DMS53 treated with DMSO at 0.1 percent for 48 hours (cell line): ENCODE measurements around the gene UQCRQ.

ENCODE experiments used
- DNase-seq: peaks from one replicate; lab custom pipeline; 2025; ENCODE audit not compliant: unreplicated experiment; lab: John Stamatoyannopoulos, UW

UQCRQ gene

GRCh38 chr5:132867046-132867451, 607 bp downstream of the UQCRQ start:
- DNase-seq = no peak

- DNase-seq = no peak
These were observed 2.3 kb downstream of the UQCRQ start for GRCh38 chr5:132868754-132869153.

GRCh38 chr5:132870801-132871200, 4.4 kb downstream of the UQCRQ start:
- DNase-seq = no peak

GRCh38 chr5:132871459-132872284, 5.2 kb downstream of the UQCRQ start:
- no peak for DNase-seq

GRCh38 chr5:132872788-132873118, 6.3 kb downstream of the UQCRQ start:
- no peak for DNase-seq

- no peak for DNase-seq
These were observed 6.9 kb downstream of the UQCRQ start, which contains the start of gene LEAP2 for GRCh38 chr5:132873119-132873929. Gene LEAP2 (plus strand): TSS chr5:132873668. CDS start chr5:132873695, 27 bp downstream.

- DNase-seq = no peak
These were observed 7.5 kb downstream of the UQCRQ start for GRCh38 chr5:132873930-132874271.

GRCh38 chr5:132876020-132876759, 9.7 kb downstream of the UQCRQ start:
- DNase-seq = no peak

- no peak for DNase-seq
These were observed 11.0 kb downstream of the UQCRQ start for GRCh38 chr5:132877466-132877865.

- DNase-seq = no peak
These were observed 11.5 kb downstream of the UQCRQ start for GRCh38 chr5:132877938-132878337.

- peak; percentile 77 for DNase-seq
These were observed 16.9 kb downstream of the UQCRQ start for GRCh38 chr5:132883261-132883834.

GRCh38 chr5:132884548-132884947, 18.1 kb downstream of the UQCRQ start:
- no peak for DNase-seq

GRCh38 chr5:132886064-132886823, 19.8 kb downstream of the UQCRQ start:
- no peak for DNase-seq

- DNase-seq = no peak
These were observed 20.8 kb downstream of the UQCRQ start for GRCh38 chr5:132887283-132887682.

GRCh38 chr5:132889501-132889900, 23.1 kb downstream of the UQCRQ start:
- no peak for DNase-seq

GRCh38 chr5:132890817-132891216, 24.4 kb downstream of the UQCRQ start:
- DNase-seq = no peak

GRCh38 chr5:132895719-132896305, 29.4 kb downstream of the UQCRQ start:
- DNase-seq = no peak

- no peak for DNase-seq
These were observed 30.2 kb downstream of the UQCRQ start for GRCh38 chr5:132896685-132897084.

- DNase-seq = no peak
These were observed 31.7 kb downstream of the UQCRQ start for GRCh38 chr5:132898094-132898493.

- DNase-seq = no peak
These were observed 34.6 kb downstream of the UQCRQ start for GRCh38 chr5:132901036-132901435.
